Limb (tissue), 2 donors: ENCODE results near the gene TRIP10.
"Not testable (repeated sequence)": the region's sequence is repeated elsewhere in the genome, so short reads cannot be mapped to it uniquely, and the experiment has no call there.

ENCODE experiments used
- DNase-seq, 2 donors: peaks; one replicate each; pipeline ENCODE4 v3.0.0-alpha.2; 2016; ENCODE audit errors: extremely low spot score in 2 of 2

Gene TRIP10

GRCh38 chr19:6740589-6741343 is 1.3 kb downstream of the TRIP10 start:
- peak; percentile 57 to 74 for DNase-seq

GRCh38 chr19:6743066-6743465 is 3.6 kb downstream of the TRIP10 start:
- no peak for DNase-seq

GRCh38 chr19:6743714-6744380 is 4.4 kb downstream of the TRIP10 start:
- no peak for DNase-seq

GRCh38 chr19:6744381-6745301 is 5.2 kb downstream of the TRIP10 start:
- DNase-seq, result peak; percentile 65 to 80

- no peak for DNase-seq
Observed at GRCh38 chr19:6745965-6746364, 6.5 kb downstream of the TRIP10 start.

- DNase-seq, result not testable (repeated sequence)
Observed at GRCh38 chr19:6748543-6748942, 9.1 kb downstream of the TRIP10 start.

- no peak for DNase-seq
Observed at GRCh38 chr19:6750062-6750461, 10.6 kb downstream of the TRIP10 start.

GRCh38 chr19:6751189-6751588 is 11.7 kb downstream of the TRIP10 start:
- DNase-seq, result no peak

- no peak for DNase-seq
Observed at GRCh38 chr19:6752256-6753177, 13.0 kb downstream of the TRIP10 start.

GRCh38 chr19:6753178-6754031 is 13.9 kb downstream of the TRIP10 start:
- DNase-seq, result peak in 1 of 2 donors; percentile 74

- no peak for DNase-seq
Observed at GRCh38 chr19:6754136-6754535, 14.7 kb downstream of the TRIP10 start.

GRCh38 chr19:6754653-6755463 is 15.4 kb downstream of the TRIP10 start:
- no peak for DNase-seq

GRCh38 chr19:6760606-6761005 is 21.1 kb downstream of the TRIP10 start:
- DNase-seq, result no peak

GRCh38 chr19:6761053-6761676 is 21.7 kb downstream of the TRIP10 start:
- no peak for DNase-seq

- DNase-seq, result not testable (repeated sequence)
Observed at GRCh38 chr19:6762253-6762797, 22.8 kb downstream of the TRIP10 start.

GRCh38 chr19:6765738-6766356 is 26.4 kb downstream of the TRIP10 start:
- no peak for DNase-seq

GRCh38 chr19:6766357-6767080 is 27.0 kb downstream of the TRIP10 start:
- no peak for DNase-seq
